Liver (tissue), 9 donors: ENCODE data around the gene INTS2. TPM values are rescaled to one million over a fixed set of nuclear protein-coding genes. Genes with fewer than 3 reads are reported as not detected.

ENCODE experiments used
- DNase-seq: peaks from one replicate; pipeline ENCODE4 v3.0.0-alpha.2; 2017; ENCODE audit warnings: low spot score
- H3K27ac ChIP-seq, 2 donors: one replicate each; pipeline ENCODE4 v1.7.0; 2013; ENCODE audit warnings: inconsistent platforms in 2 of 2, low read length in 2 of 2, control low read depth in 1 of 2, low read depth in 1 of 2, mild to moderate bottlenecking in 1 of 2
- H3K27me3 ChIP-seq, 4 donors: one replicate each; pipeline versions ENCODE4 v1.6.1 to v1.7.0; 2013; ENCODE audit warnings: low read length in 3 of 4, inconsistent platforms in 1 of 4, mild to moderate bottlenecking in 1 of 4, moderate library complexity in 1 of 4; ENCODE audit not compliant: control insufficient read depth in 4 of 4, insufficient read depth in 4 of 4
- H3K36me3 ChIP-seq, 4 donors: one replicate each; pipeline versions ENCODE4 v1.6.1 to v1.7.0; 2013; ENCODE audit warnings: low read length in 3 of 4, mild to moderate bottlenecking in 3 of 4, low read depth in 1 of 4, moderate library complexity in 1 of 4; ENCODE audit not compliant: control insufficient read depth in 4 of 4, insufficient read depth in 3 of 4
- H3K4me1 ChIP-seq, 4 donors: one replicate each; pipeline versions ENCODE4 v1.6.1 to v1.7.0; 2013; ENCODE audit warnings: low read length in 3 of 4, mild to moderate bottlenecking in 3 of 4, moderate library complexity in 1 of 4; ENCODE audit not compliant: control insufficient read depth in 4 of 4, insufficient read depth in 4 of 4
- H3K4me3 ChIP-seq, 3 donors: one replicate each; pipeline versions ENCODE4 v1.6.1 to v1.7.0; 2013; ENCODE audit warnings: low read length in 3 of 3, control low read depth in 1 of 3, low read depth in 1 of 3, mild to moderate bottlenecking in 1 of 3
- H3K9ac ChIP-seq, 2 donors: one replicate each; pipeline ENCODE4 v1.7.0; 2013; ENCODE audit warnings: low read length in 2 of 2, mild to moderate bottlenecking in 2 of 2, moderate library complexity in 2 of 2, control low read depth in 1 of 2, low read depth in 1 of 2
- H3K9me3 ChIP-seq, 4 donors: one replicate each; pipeline versions ENCODE4 v1.6.1 to v1.7.0; 2013; ENCODE audit warnings: low read length in 3 of 4; ENCODE audit not compliant: control insufficient read depth in 4 of 4
- ATF3 ChIP-seq: IDR thresholded peaks from 2 replicates; pipeline ENCODE4 v1.6.1; 2016; ENCODE audit warnings: antibody characterized with exemption
- CTCF ChIP-seq: fragments of 150-350 bp; IDR thresholded peaks from 2 replicates; pipeline ENCODE4 v1.5.1; 2017; ENCODE audit warnings: improper control_type of control experiment, low read depth, low read length; ENCODE audit not compliant: missing input control
- EGR1 ChIP-seq, 2 donors: IDR thresholded peaks; 2 replicates each; pipeline ENCODE4 v1.6.1; 2016 to 2018; ENCODE audit warnings: antibody characterized with exemption in 2 of 2, low read depth in 2 of 2
- FOXA1 ChIP-seq: IDR thresholded peaks from 2 replicates; pipeline ENCODE4 v1.6.1; 2016; ENCODE audit warnings: antibody characterized with exemption
- FOXA2 ChIP-seq: IDR thresholded peaks from 2 replicates; pipeline ENCODE4 v1.6.1; 2016; ENCODE audit warnings: antibody characterized with exemption
- GABPA ChIP-seq, 2 donors: IDR thresholded peaks in 1 of 2; conservative IDR thresholded peaks in 1 of 2; 2 replicates each; pipeline ENCODE4 v1.6.1; 2016; ENCODE audit warnings: antibody characterized with exemption in 2 of 2, mild to moderate bottlenecking in 1 of 2, moderate library complexity in 1 of 2
- HNF4A ChIP-seq, 2 donors: conservative IDR thresholded peaks; 2 replicates each; pipeline ENCODE4 v1.6.1; 2016; ENCODE audit warnings: antibody characterized with exemption in 2 of 2, mild to moderate bottlenecking in 2 of 2
- HNF4G ChIP-seq: IDR thresholded peaks from 2 replicates; pipeline ENCODE4 v1.6.1; 2016; ENCODE audit warnings: antibody characterized with exemption
- JUND ChIP-seq, 2 donors: IDR thresholded peaks; 2 replicates each; pipeline ENCODE4 v1.6.1; 2016; ENCODE audit warnings: antibody characterized with exemption in 2 of 2
- MAX ChIP-seq: IDR thresholded peaks from 2 replicates; pipeline ENCODE4 v1.6.1; 2016; ENCODE audit warnings: antibody characterized with exemption
- NR2F2 ChIP-seq: IDR thresholded peaks from 2 replicates; pipeline ENCODE4 v1.6.1; 2016; ENCODE audit warnings: antibody characterized with exemption
- RAD21 ChIP-seq, 2 donors: IDR thresholded peaks; 2 replicates each; pipeline ENCODE4 v1.6.1; 2016; ENCODE audit warnings: antibody characterized with exemption in 2 of 2, mild to moderate bottlenecking in 2 of 2
- REST ChIP-seq: IDR thresholded peaks from 2 replicates; pipeline ENCODE4 v1.6.1; 2016; ENCODE audit warnings: antibody characterized with exemption, mild to moderate bottlenecking
- RXRA ChIP-seq, 2 donors: IDR thresholded peaks; 2 replicates each; pipeline ENCODE4 v1.6.1; 2017 to 2018; ENCODE audit warnings: antibody characterized with exemption in 2 of 2, mild to moderate bottlenecking in 1 of 2
- TAF1 ChIP-seq: conservative IDR thresholded peaks from 2 replicates; pipeline ENCODE4 v1.6.1; 2016; ENCODE audit warnings: antibody characterized with exemption, mild to moderate bottlenecking
- YY1 ChIP-seq: IDR thresholded peaks from 2 replicates; pipeline ENCODE4 v1.6.1; 2016; ENCODE audit warnings: antibody characterized with exemption, mild to moderate bottlenecking
- ZBTB33 ChIP-seq: IDR thresholded peaks from 2 replicates; pipeline ENCODE4 v1.6.1; 2016; ENCODE audit warnings: antibody characterized with exemption
- WGBS: extraction: QIAGEN DNeasy Blood & Tissue Kit; methylation state at CpG from one replicate; pipeline ENCODE4 v1.1.7; 2013; 5-methylcytosine and 5-hydroxymethylcytosine counted together
- polyA plus RNA-seq, 2 donors: library from polyadenylated mRNA; stranded (reverse) in 1 of 2; unstranded in 1 of 2; fragments of 200-250 nt in 1 of 2; fragments of >200 nt in 1 of 2; fragmentation: Nextera tagmentation in 1 of 2; extraction: Ambion mirVana in 1 of 2; gene quantifications; one replicate each; pipeline versions ENCODE4 v1.2.1 to v1.2.3, GENCODE V29; 2013 to 2015
- total RNA-seq, 2 donors: library from RNA; depleted of rRNA; stranded (reverse); fragments of >200 nt; gene quantifications; one replicate each; pipeline ENCODE4 v1.2.3, GENCODE V29; 2014
- donor health status: healthy.
- donor health status: healthy.
- donor health status: healthy.
- donor health status: healthy.
- donor health status: healthy.

INTS2 gene
- total and polyA plus RNA-seq, 4 donors = 1.1 to 9.9 (median 5.7) TPM

- H3K36me3 ChIP-seq = peaks cover 3 to 50% (median 28%) of the 10 kb centered on the region in 4 donors
- no peak overlapping the region for H3K9ac ChIP-seq
- no peak overlapping the region for H3K27ac ChIP-seq
- no peaks in the 10 kb centered on the region for H3K9me3 ChIP-seq
- H3K4me1 ChIP-seq = no peaks in the 10 kb centered on the region
- no peak for TF ChIP-seq YY1
- TF ChIP-seq TAF1 = no peak
- no peak for TF ChIP-seq EGR1 (IDR thresholded peaks at IDR 0.05; ENCODE audit: low read depth in 2 of 2)
- TF ChIP-seq NR2F2 = no peak
- no peak for TF ChIP-seq FOXA1
- no peak for TF ChIP-seq ATF3
- no peak for TF ChIP-seq HNF4A (conservative IDR thresholded peaks at IDR 0.05)
- no peak for TF ChIP-seq CTCF
- no peak for TF ChIP-seq MAX
- TF ChIP-seq RAD21 (IDR thresholded peaks at IDR 0.05) = no peak
- no peak for TF ChIP-seq REST
- TF ChIP-seq GABPA (IDR thresholded peaks at IDR 0.05 in 1 of 2, conservative IDR thresholded peaks at IDR 0.05 in 1 of 2) = no peak
- TF ChIP-seq JUND (IDR thresholded peaks at IDR 0.05) = no peak
- TF ChIP-seq ZBTB33 = no peak
- TF ChIP-seq FOXA2 = no peak
- no peak for TF ChIP-seq HNF4G
- TF ChIP-seq RXRA (IDR thresholded peaks at IDR 0.05) = no peak
- 97% methylated on average over 7 of the region's 7 CpGs for WGBS
- DNase-seq = no peak
- H3K27me3 ChIP-seq = no peaks in the 10 kb centered on the region
- no peak overlapping the region for H3K4me3 ChIP-seq
Observed at GRCh38 chr17:61974115-61974514, 46.3 kb upstream of the INTS2 start.

- H3K9ac ChIP-seq = no peak overlapping the region
- H3K9me3 ChIP-seq = no peaks in the 10 kb centered on the region
- no peaks in the 10 kb centered on the region for H3K27me3 ChIP-seq
- no peak overlapping the region for H3K4me3 ChIP-seq
- TF ChIP-seq HNF4G (no peak), REST (no peak), EGR1 (IDR thresholded peaks at IDR 0.05; ENCODE audit: low read depth in 2 of 2) (no peak), ZBTB33 (no peak), FOXA1 (no peak), HNF4A (conservative IDR thresholded peaks at IDR 0.05) (no peak), YY1 (no peak), TAF1 (no peak), JUND (IDR thresholded peaks at IDR 0.05) (no peak), NR2F2 (no peak), GABPA (IDR thresholded peaks at IDR 0.05 in 1 of 2, conservative IDR thresholded peaks at IDR 0.05 in 1 of 2) (no peak)
- no peaks in the 10 kb centered on the region for H3K4me1 ChIP-seq
- no peak overlapping the region for H3K27ac ChIP-seq
- peaks cover 5 to 46% (median 30%) of the 10 kb centered on the region in 4 donors for H3K36me3 ChIP-seq
- DNase-seq = no peak
Observed at GRCh38 chr17:61972311-61972710, 44.5 kb upstream of the INTS2 start.
